Neural cell (in vitro differentiated cells): ENCODE results near the gene P2RY6.

Experiments
- CTCF ChIP-seq: fragments of 450-650 bp; IDR thresholded peaks from 2 replicates; pipeline ENCODE4 v1.5.1; 2014; ENCODE audit warnings: antibody characterized with exemption, mild to moderate bottlenecking, moderate library complexity; ENCODE audit not compliant: poor library complexity, severe bottlenecking
- EP300 ChIP-seq: fragments of 450-650 bp; conservative IDR thresholded peaks from 2 replicates; pipeline ENCODE4 v1.6.1; 2014; ENCODE audit warnings: antibody characterized with exemption, mild to moderate bottlenecking, moderate library complexity; ENCODE audit not compliant: poor library complexity, severe bottlenecking
- MXI1 ChIP-seq: fragments of 450-650 bp; conservative IDR thresholded peaks from 2 replicates; pipeline ENCODE4 v1.6.1; 2014; ENCODE audit warnings: antibody characterized with exemption, mild to moderate bottlenecking; ENCODE audit not compliant: poor library complexity, severe bottlenecking
- POLR2AphosphoS5 ChIP-seq: IDR thresholded peaks from 2 replicates; pipeline ENCODE4 v1.6.1; 2012
- RAD21 ChIP-seq: fragments of 450-650 bp; conservative IDR thresholded peaks from 2 replicates; pipeline ENCODE4 v1.6.1; 2014; ENCODE audit warnings: antibody characterized with exemption, mild to moderate bottlenecking, moderate library complexity
- TAF1 ChIP-seq: IDR thresholded peaks from 2 replicates; pipeline ENCODE4 v1.6.1; 2012; ENCODE audit warnings: low read depth

- TF ChIP-seq POLR2AphosphoS5 (no peak), EP300 (no peak), CTCF (no peak), MXI1 (no peak), TAF1 (no peak), RAD21 (no peak)
Measured at GRCh38 chr11:73236205-73236765, 35.9 kb upstream of the P2RY6 start.
